Loucy (cell line): Measurements from ENCODE around the gene TRAF3.

Experiments used
- CTCF ChIP-seq: fragments of 200-600 bp; sonication (generic); conservative IDR thresholded peaks from 2 replicates; pipeline ENCODE4 v1.5.1; 2014; ENCODE audit warnings: mild to moderate bottlenecking, antibody characterized with exemption, low read length
- EZH2phosphoT487 ChIP-seq: fragments of 200-600 bp; IDR thresholded peaks from 2 replicates; pipeline ENCODE4 v1.6.1; 2018; ENCODE audit warnings: antibody characterized with exemption, mild to moderate bottlenecking, moderate library complexity, borderline replicate concordance

- TF ChIP-seq CTCF = no peak
- no peak for TF ChIP-seq EZH2phosphoT487
Measured at GRCh38 chr14:102748806-102749205, 28.4 kb upstream of the TRAF3 start.
